K562 (cell line): ENCODE measurements around the gene GUCA1A. TPM values are rescaled to one million over a fixed set of nuclear protein-coding genes. Genes with fewer than 3 reads are reported as not detected.

Experiments used
- ATAC-seq: fragments of 200-7000 bp; cut with Tn5 transposase; 3 replicates; pipeline ENCODE4 v1.9.1; 2020; ENCODE audit warnings: moderate library complexity
- BruUV-seq: library from RNA; stranded (reverse); fragments of 400-500 nt; replicated peaks from 2 replicates; lab custom pipeline; 2021; lab: Mats Ljungman, UMichigan
- CTCF ChIA-PET: fragments of 300-600 bp; formaldehyde crosslinking; extraction: SDS; loops from one replicate; lab custom pipeline; 2021; ENCODE audit warnings: low intra/inter-chr PET ratio; lab: Yijun Ruan, JAX
- POLR2A ChIA-PET: fragments of 300-600, 350-650 bp; sonication (Branson Sonifier 250); formaldehyde crosslinking; extraction: SDS; loops from one replicate; lab custom pipeline; 2021; ENCODE audit warnings: antibody characterized with exemption, inconsistent platforms; lab: Yijun Ruan, JAX
- DNase-seq, 4 experiments: peaks; one replicate each; pipeline versions ENCODE4 v3.0.0 to v3.0.0-alpha.2; 2011 to 2018; ENCODE audit warnings: low spot score in 3 of 4, mixed read lengths in 3 of 4; ENCODE audit errors: extremely low read depth in 1 of 4
- FAIRE-seq: peaks from 2 replicates; lab custom pipeline; 2011; peaks lifted over from hg19 to GRCh38; lab: Jason Lieb, UNC
- H2AFZ ChIP-seq: 2 replicates; pipeline ENCODE4 v1.6.0; 2011; ENCODE audit warnings: low read depth, low read length, control low read depth, inconsistent platforms
- H3K27ac ChIP-seq: fragments of 200-600 bp; 3 replicates; pipeline ENCODE4 v1.8.0; 2011; ENCODE audit warnings: low read depth, mild to moderate bottlenecking, control low read depth, inconsistent platforms, low read length, moderate library complexity, mixed read lengths; ENCODE audit errors: extremely low read depth
- H3K27me3 ChIP-seq, 2 experiments: fragments of 300-600 bp in 1 of 2; 2 replicates in 1 of 2; 3 replicates in 1 of 2; pipeline versions ENCODE4 v1.6.0 to v1.8.0; 2011; ENCODE audit warnings: inconsistent platforms in 2 of 2, low read length in 2 of 2, mild to moderate bottlenecking in 1 of 2, mixed read lengths in 1 of 2, moderate library complexity in 1 of 2; ENCODE audit not compliant: control insufficient read depth in 2 of 2, insufficient read depth in 2 of 2
- H3K36me3 ChIP-seq: fragments of 300-600 bp; 3 replicates; pipeline ENCODE4 v1.8.0; 2011; ENCODE audit warnings: mild to moderate bottlenecking, low read length, inconsistent platforms; ENCODE audit not compliant: control insufficient read depth, insufficient read depth
- H3K4me1 ChIP-seq, 2 experiments: fragments of 200-600 bp in 1 of 2; replicated peaks in 1 of 2; 2 replicates in 1 of 2; 3 replicates in 1 of 2; pipeline versions ENCODE4 v1.5.1 to v1.8.0; 2011; ENCODE audit warnings: inconsistent platforms in 2 of 2, low read length in 2 of 2, mild to moderate bottlenecking in 1 of 2, mixed read lengths in 1 of 2, moderate library complexity in 1 of 2; ENCODE audit not compliant: control insufficient read depth in 2 of 2, insufficient read depth in 2 of 2
- H3K4me2 ChIP-seq: 2 replicates; pipeline ENCODE4 v1.6.1; 2011; ENCODE audit warnings: low read length, control low read depth, inconsistent platforms, mixed read lengths; ENCODE audit not compliant: insufficient read depth
- H3K4me3 ChIP-seq: fragments of 200-600 bp; sonication (generic), shearing (Covaris generic); 2 replicates; pipeline ENCODE4 v1.5.1; 2016; ENCODE audit warnings: control low read depth, inconsistent platforms
- H3K79me2 ChIP-seq: fragments of 200-600 bp; 3 replicates; pipeline ENCODE4 v1.8.0; 2011; ENCODE audit warnings: low read length, inconsistent platforms; ENCODE audit not compliant: control insufficient read depth, insufficient read depth
- H3K9ac ChIP-seq, 2 experiments: 2 replicates each; pipeline versions ENCODE4 v1.6.0 to v1.6.1; 2011; ENCODE audit warnings: low read depth in 2 of 2, low read length in 2 of 2, control low read depth in 1 of 2, inconsistent platforms in 1 of 2, mild to moderate bottlenecking in 1 of 2, mixed read lengths in 1 of 2; ENCODE audit not compliant: insufficient read depth in 1 of 2
- H3K9me1 ChIP-seq: one replicate; pipeline ENCODE4 v1.6.0; 2011; ENCODE audit warnings: inconsistent platforms, mild to moderate bottlenecking, low read length, moderate library complexity; ENCODE audit not compliant: control insufficient read depth, insufficient read depth
- H3K9me3 ChIP-seq: replicated peaks from 2 replicates; pipeline ENCODE4 v1.5.1; 2011; ENCODE audit warnings: low read depth, low read length, inconsistent platforms; ENCODE audit not compliant: control insufficient read depth, insufficient read depth
- H4K20me1 ChIP-seq: replicated peaks from 2 replicates; pipeline ENCODE4 v1.6.1; 2011; ENCODE audit warnings: low read length, inconsistent platforms, mixed read lengths; ENCODE audit not compliant: control insufficient read depth, insufficient read depth
- FOXP4 ChIP-seq: sonication (generic); formaldehyde crosslinking; IDR thresholded peaks from 2 replicates; pipeline ENCODE4 v1.8.0; 2022; ENCODE audit warnings: mild to moderate bottlenecking, missing genetic modification reagents, borderline replicate concordance
- KLF6 ChIP-seq: fragments of 250-450 bp; sonication (Bioruptor Pico); IDR thresholded peaks from 2 replicates; pipeline ENCODE4 v1.4.0; 2020; ENCODE audit warnings: mild to moderate bottlenecking, moderate library complexity, borderline replicate concordance
- PHF8 ChIP-seq: fragments of 200-600 bp; sonication (generic); IDR thresholded peaks from 2 replicates; pipeline ENCODE4 v1.6.1; 2012; ENCODE audit warnings: mixed run types, mild to moderate bottlenecking, inconsistent platforms, low read length, moderate library complexity, borderline replicate concordance
- PTTG1 ChIP-seq: fragments of 450-650 bp; IDR thresholded peaks from 2 replicates; pipeline ENCODE4 v1.6.1; 2016; ENCODE audit warnings: low read depth, mild to moderate bottlenecking, missing genetic modification characterization, missing compliant biosample characterization
- RFX5 ChIP-seq: IDR thresholded peaks from 2 replicates; pipeline ENCODE4 v1.6.1; 2011; ENCODE audit warnings: low read depth, mild to moderate bottlenecking, improper control_type of control experiment, low read length
- ZEB2 ChIP-seq: fragments of 450-650 bp; IDR thresholded peaks from 2 replicates; pipeline ENCODE4 v1.6.1; 2016
- ZNF263 ChIP-seq: sonication (generic); formaldehyde crosslinking; IDR thresholded peaks from 2 replicates; pipeline ENCODE4 v1.8.0; 2022; ENCODE audit warnings: mild to moderate bottlenecking, missing genetic modification reagents, borderline replicate concordance
- ZNF316 ChIP-seq: fragments of 450-650 bp; IDR thresholded peaks from 2 replicates; pipeline ENCODE4 v1.6.1; 2016
- ZNF445 ChIP-seq: fragments of 250-450 bp; sonication (Bioruptor Pico); IDR thresholded peaks from 2 replicates; pipeline ENCODE4 v1.4.0; 2020; ENCODE audit warnings: low read depth, mild to moderate bottlenecking, moderate library complexity
- ZNF57 ChIP-seq: fragments of 450-650 bp; formaldehyde crosslinking; IDR thresholded peaks from 2 replicates; pipeline ENCODE4 v1.4.0; 2020; ENCODE audit warnings: mild to moderate bottlenecking, moderate library complexity
- WGBS: fragments of 100-300 bp; shearing (Covaris generic); methylation state at CpG from one replicate; pipeline ENCODE4 v1.1.6; 2016; ENCODE audit warnings: low coverage, mixed read lengths; ENCODE audit not compliant: insufficient coverage; ENCODE audit errors: missing lambda C conversion rate; 5-methylcytosine and 5-hydroxymethylcytosine counted together
- in situ Hi-C: fragments of 300-500 bp; cut with MboI; formaldehyde crosslinking; loops from 4 replicates; pipeline ENCODE4 v1.15.0; 2018; ENCODE audit warnings: inconsistent platforms, mixed read lengths
- intact Hi-C: fragments of 100-400 bp; cut with micrococcal nuclease; formaldehyde crosslinking; loops from 2 replicates; pipeline ENCODE4 v1.14.2; 2022
- polyA plus RNA-seq, 8 experiments: library from polyadenylated mRNA; depleted of rRNA in 4 of 8; stranded (reverse) in 5 of 8; unstranded in 3 of 8; fragments of >200 nt; fragmentation: Nextera tagmentation in 2 of 8; fragmentation: Illumina TruSeq in 1 of 8; extraction: Ambion mirVana in 2 of 8; extraction: Trizol in 1 of 8; gene quantifications; 2 replicates each; pipeline versions ENCODE4 v1.2.1 to v1.2.3, GENCODE V29; 2011 to 2014; ENCODE audit warnings: inconsistent platforms in 1 of 8, missing spikeins in 1 of 8
- total RNA-seq, 7 experiments: library from RNA; depleted of rRNA in 6 of 7; stranded (reverse); fragments of >200 nt in 6 of 7; fragmentation: Illumina TruSeq in 2 of 7; extraction: Trizol in 2 of 7; gene quantifications; 2 replicates each; pipeline versions ENCODE4 v1.2.1 to v1.2.3, GENCODE V29; 2011 to 2021; ENCODE audit warnings: low replicate concordance in 1 of 7
- TF ChIP-seq, protein P1 (sequence below): IDR thresholded peaks from 3 replicates; pipeline ENCODE4 v1.6.1; 2011; ENCODE audit warnings: borderline replicate concordance, mild to moderate bottlenecking, moderate library complexity; ENCODE audit not compliant: insufficient read length; ENCODE audit errors: extremely low read depth

Gene GUCA1A
- total and polyA plus RNA-seq, 9 of the 15 experiments (the other 6 are each of a cell fraction or from before 2014, with no cell fraction given) = not detected

DNA sequence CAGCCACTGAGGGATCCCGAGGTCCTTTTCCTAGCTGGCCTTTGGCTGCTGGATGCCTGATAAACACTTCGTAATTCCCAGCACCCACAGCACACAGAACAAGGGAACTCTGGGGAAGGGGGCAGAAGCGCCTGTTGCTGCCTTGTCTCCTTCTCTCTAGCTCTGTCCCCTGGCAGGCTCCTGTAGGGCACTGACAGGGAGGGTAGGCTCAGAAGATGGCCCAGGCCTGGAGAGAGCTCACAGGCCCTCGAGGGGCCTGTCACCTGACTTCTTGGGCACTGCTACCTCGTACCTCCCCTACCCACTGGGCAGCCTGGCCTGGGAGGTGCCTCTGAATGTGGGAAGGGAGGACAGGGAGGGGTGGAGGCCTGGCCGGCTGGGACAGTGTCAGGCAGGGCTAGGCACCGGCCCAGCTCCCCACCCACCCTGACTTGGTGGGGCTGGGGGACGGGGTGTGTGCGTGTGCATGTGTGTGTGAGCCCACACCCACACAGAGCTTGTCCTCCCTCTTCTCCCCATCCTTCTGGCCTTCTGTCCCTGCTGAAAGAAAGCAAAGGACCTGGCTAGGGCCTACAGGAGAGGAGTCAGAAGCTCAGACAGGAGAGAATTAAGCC is 48.8 kb upstream of the GUCA1A start:
- no peaks in the 10 kb centered on the region for H3K79me2 ChIP-seq
- H3K9ac ChIP-seq = peak overlapping the region in 1 of 2 experiments; percentile 53; a peak in 1 of 4 replicates
- no peaks in the 10 kb centered on the region for H3K36me3 ChIP-seq
- in situ Hi-C loops (no loop called here), intact Hi-C loops (no loop called here)
- H3K4me1 ChIP-seq = peaks cover 11 to 21% of the 10 kb centered on the region in 2 experiments; a peak in 4 of 5 replicates
- ATAC-seq (peak; percentile 15), DNase-seq (no peak), FAIRE-seq (no peak)
- 0 out of 2 replicates have a peak overlapping the region, but pooled peaks have one; percentile 52 for H2AFZ ChIP-seq
- no peaks in the 10 kb centered on the region; the same call in 1 of the 2 replicates for H4K20me1 ChIP-seq
- 44% methylated on average over 8 of the region's 9 CpGs for WGBS
- no peaks in the 10 kb centered on the region for H3K9me1 ChIP-seq
- H3K27ac ChIP-seq = no peak overlapping the region
- TF ChIP-seq PTTG1 (tag) (no peak), PHF8 (no peak), FOXP4 (CRISPR knock-in tag) (no peak), ZNF57 (no peak), RFX5 (no peak), ZNF316 (no peak), ZNF445 (CRISPR knock-in tag) (no peak), ZEB2 (no peak), KLF6 (CRISPR knock-in tag) (no peak), ZNF263 (CRISPR knock-in tag) (no peak)
- TF ChIP-seq, protein P1, sequence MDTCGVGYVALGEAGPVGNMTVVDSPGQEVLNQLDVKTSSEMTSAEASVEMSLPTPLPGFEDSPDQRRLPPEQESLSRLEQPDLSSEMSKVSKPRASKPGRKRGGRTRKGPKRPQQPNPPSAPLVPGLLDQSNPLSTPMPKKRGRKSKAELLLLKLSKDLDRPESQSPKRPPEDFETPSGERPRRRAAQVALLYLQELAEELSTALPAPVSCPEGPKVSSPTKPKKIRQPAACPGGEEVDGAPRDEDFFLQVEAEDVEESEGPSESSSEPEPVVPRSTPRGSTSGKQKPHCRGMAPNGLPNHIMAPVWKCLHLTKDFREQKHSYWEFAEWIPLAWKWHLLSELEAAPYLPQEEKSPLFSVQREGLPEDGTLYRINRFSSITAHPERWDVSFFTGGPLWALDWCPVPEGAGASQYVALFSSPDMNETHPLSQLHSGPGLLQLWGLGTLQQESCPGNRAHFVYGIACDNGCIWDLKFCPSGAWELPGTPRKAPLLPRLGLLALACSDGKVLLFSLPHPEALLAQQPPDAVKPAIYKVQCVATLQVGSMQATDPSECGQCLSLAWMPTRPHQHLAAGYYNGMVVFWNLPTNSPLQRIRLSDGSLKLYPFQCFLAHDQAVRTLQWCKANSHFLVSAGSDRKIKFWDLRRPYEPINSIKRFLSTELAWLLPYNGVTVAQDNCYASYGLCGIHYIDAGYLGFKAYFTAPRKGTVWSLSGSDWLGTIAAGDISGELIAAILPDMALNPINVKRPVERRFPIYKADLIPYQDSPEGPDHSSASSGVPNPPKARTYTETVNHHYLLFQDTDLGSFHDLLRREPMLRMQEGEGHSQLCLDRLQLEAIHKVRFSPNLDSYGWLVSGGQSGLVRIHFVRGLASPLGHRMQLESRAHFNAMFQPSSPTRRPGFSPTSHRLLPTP = no peak
- ChIA-PET CTCF (no interaction called here), POLR2A (interaction anchor here (0.5 to 4.2 kb wide), 7 partner anchors 12 to 293 kb away, joined by 3 to 21 read pairs (median 4); no protein-coding TSS in a partner anchor)
- H3K27me3 ChIP-seq = no peaks in the 10 kb centered on the region
- no peak overlapping the region for H3K4me3 ChIP-seq
- BruUV-seq = no TSS peak
- no peaks in the 10 kb centered on the region for H3K9me3 ChIP-seq
- no peak overlapping the region for H3K4me2 ChIP-seq
